H4 (cell line): Measurements from ENCODE around the gene ERGIC1. TPM values are rescaled to one million over a fixed set of nuclear protein-coding genes. Genes with fewer than 3 reads are reported as not detected.
"Not testable (repeated sequence)": the region's sequence is repeated elsewhere in the genome, so short reads cannot be mapped to it uniquely, and the experiment has no call there.

Experiments used
- DNase-seq: peaks from one replicate; pipeline ENCODE4 v3.0.0-alpha.2; 2015; ENCODE audit warnings: low spot score
- total RNA-seq: library from RNA; depleted of rRNA; stranded (reverse); fragments of >200 nt; shearing (Covaris generic); gene quantifications from 2 replicates; pipeline ENCODE4 v1.2.3, GENCODE V29; 2014

The ERGIC1 gene
- total RNA-seq, 1 experiment from 2014 or later: 86.2 TPM

DNA sequence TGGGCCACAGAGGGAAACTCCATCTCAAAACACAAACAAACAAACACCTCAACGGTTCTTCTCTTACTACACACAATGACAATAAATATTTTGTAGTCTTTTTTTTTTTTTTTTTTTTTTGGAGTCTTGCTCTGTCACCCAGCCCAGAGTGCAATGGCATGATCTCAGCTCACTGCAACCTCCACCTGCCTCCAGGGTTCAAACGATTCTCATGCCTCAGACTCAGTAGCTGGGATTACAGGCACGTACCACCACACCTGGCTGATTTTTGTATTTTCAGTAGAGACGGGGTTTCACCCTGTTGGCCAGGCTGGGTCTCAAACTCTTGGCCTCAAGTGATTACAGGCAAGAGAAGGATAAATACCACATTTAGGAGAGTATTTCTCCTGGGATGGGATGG, 30.1 kb downstream of the ERGIC1 start:
- not testable (repeated sequence) for DNase-seq

- no peak for DNase-seq
Observed at GRCh38 chr5:172864747-172865146, 30.7 kb downstream of the ERGIC1 start.

DNA sequence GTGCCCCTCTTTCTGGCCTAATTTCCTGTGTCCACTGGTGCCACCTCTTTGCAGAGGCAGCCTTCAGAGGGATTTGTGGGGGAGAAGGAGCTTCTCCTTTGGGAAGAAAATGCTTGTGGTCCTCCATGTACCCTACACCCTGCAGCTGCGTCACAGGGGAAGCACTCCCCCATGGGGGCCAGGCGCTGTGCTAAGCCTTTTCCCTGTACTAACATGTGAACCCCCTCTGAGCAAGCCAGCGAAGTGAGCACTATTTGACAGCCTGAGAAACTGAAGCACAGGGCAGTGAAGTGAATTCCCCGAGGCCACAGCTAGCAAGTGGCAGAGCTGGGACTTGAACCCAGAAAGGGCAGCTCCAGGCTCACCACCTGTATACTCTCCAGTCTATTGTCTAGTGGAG, 32.3 kb downstream of the ERGIC1 start:
- no peak for DNase-seq

- DNase-seq: no peak
Observed at GRCh38 chr5:172866802-172867748, 33.0 kb downstream of the ERGIC1 start.

- DNase-seq: no peak
Observed at GRCh38 chr5:172867761-172868435, 33.8 kb downstream of the ERGIC1 start.

GRCh38 chr5:172868436-172868923, 34.4 kb downstream of the ERGIC1 start:
- DNase-seq: no peak

GRCh38 chr5:172868924-172869591, 35.0 kb downstream of the ERGIC1 start:
- DNase-seq: peak; percentile 66

- DNase-seq: no peak
Observed at GRCh38 chr5:172869691-172870090, 35.6 kb downstream of the ERGIC1 start.

DNA sequence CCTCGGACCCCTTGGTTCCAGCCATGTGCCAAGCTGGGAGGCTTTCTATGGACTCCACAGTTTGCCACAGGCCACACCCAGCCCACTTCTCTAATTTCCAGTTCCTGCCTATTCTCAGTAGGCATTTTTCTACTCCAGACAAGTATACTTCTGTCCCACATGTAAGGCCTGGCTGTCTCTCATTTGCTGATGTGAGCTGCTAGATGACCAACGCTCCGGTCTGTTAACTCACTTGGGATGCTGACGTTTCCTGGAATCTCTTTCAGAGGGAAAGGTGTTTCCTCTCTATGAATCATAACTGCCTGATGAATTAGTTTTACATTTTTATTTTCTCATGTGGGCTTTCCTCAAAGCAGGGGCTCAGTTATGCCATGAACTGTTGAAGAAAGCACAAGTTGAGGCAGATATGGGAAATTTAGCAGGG, 36.3 kb downstream of the ERGIC1 start:
- no peak for DNase-seq

GRCh38 chr5:172870715-172871461, 36.8 kb downstream of the ERGIC1 start:
- DNase-seq: no peak

GRCh38 chr5:172871536-172871935, 37.5 kb downstream of the ERGIC1 start:
- DNase-seq: no peak

DNA sequence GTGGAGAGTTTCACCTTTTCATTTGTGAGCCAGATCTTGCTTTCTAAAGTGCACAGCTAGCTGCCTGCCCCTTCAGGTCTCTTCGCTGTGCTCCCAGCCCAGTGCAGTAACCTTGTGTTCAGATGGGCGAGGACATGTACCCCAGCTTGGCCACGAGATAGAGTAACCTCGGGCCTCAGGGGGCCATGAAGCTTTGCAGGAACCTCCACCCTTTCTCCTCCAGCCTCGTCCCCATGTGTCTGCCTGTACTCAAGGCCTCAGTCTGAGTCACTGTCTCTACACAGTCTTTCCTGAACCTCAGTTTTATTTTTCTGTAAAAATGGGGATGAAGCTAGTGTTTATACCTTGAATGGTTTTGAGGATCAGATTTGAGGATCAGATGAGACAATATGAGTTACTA, 37.9 kb downstream of the ERGIC1 start:
- no peak for DNase-seq

GRCh38 chr5:172872997-172873491, 39.0 kb downstream of the ERGIC1 start:
- DNase-seq: no peak

GRCh38 chr5:172873513-172873912, 39.5 kb downstream of the ERGIC1 start:
- no peak for DNase-seq

DNA sequence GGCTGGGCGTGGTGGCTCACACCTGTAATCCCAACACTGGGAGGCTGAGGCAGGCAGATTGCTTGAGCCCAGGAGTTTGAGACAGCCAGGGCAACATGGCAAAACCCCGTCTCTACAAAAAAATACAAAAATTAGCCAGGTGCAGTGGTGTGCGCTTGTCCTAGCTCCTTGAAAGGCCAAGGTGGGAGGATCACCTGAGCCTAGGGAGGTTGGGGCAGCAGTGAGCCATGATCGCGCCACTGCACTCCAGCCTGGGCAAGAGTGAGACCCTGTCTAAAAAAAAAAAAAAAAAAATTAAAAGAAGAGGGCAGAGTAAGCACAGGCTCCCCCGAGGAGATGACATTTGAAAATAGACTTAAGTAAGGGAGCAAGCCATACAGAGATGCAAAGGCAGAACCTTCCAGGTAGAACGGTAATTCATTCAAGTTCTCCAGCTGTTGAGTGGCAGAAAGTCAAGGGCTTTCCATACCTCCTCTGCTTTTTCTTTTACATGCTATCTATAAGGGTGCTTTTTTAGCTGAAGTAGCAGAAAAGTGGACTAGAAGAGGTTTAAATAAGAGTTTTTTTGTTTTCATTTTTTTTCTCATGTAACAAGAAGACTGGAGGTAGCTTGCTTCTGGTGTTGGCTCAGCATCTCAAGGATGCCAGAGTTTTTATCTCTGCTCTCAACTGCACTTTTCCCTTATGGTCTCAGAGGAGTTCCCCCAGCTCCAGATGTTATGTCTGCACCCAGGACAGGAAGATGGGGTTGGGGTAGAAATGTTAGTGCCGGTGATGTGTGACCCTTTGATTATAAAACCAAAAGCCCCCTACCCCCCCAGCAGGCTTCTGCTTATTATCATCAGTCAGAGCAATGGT, 40.8 kb downstream of the ERGIC1 start:
- DNase-seq: no peak

DNA sequence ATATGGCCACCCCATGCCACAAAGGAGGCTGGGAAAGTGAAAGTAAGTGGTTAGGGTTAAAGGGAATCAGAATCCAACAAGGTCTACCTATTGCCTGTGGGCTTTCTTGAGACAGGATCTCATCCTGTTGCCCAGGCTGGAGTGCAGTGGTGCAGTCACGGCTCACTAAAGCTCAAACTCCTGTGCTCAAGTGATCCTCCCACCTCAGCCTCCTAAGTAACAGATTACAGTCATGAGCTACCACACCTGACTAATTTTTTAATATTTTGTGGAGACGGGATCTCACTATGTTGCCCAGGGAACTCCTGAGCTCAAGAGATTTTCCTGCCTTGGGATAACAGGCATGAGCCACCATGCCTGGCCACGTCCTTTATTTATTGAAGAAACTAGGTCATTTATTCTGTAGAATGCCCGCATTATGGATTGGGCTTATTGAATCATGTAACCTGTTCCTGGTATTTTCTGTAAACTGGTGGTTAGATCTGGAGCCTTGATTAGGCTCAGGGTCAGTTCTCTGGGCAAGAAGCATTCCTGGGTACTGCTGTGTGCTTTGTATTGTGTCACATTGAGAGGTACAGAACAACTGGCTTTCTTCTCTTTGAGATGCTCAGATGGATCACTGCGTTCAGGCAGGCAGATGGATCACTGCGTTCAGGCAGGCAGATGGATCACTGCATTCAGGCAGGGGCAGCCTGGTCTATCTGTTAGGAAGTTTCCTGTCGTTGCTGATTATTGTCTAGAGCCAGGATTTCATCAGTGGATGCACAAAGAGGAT, 41.6 kb downstream of the ERGIC1 start:
- no peak for DNase-seq

DNA sequence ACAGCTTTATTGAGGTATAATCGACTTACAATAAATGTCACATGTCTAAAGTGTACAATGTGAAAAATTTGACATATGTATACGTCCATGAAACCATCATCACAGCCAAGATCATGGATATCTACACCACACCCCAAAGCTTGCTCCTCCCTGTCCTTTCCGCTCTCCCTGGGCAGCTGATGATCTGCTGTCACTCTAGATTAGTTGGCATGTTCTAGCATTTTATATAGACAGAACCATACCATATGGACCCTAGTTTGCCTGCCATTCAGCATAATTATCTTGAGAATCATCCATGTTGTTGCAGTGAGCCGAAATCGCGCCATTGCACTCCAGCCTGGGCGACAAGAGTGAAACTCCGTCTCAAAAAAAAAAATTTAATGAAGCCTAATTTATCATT, 42.5 kb downstream of the ERGIC1 start:
- DNase-seq: no peak

- DNase-seq: no peak
Observed at GRCh38 chr5:172877466-172878260, 43.6 kb downstream of the ERGIC1 start.

DNA sequence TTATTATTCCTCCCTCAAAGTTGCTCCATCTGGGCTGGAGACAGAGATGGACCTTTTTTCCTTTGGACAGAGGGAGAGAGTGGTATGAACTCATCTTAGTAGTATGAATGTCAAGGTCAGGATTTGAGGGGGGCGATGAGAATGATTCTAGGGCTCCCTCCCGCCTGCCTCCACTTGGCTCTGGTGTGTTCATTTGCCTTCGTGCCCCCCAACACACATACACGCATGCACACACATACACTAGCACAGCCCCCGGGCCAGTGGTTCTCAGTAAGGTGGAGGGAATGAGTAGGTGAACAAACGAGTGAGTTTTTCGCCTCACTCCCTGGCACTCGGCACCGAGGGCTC, 44.5 kb downstream of the ERGIC1 start:
- no peak for DNase-seq
